Dermis microvascular lymphatic vessel endothelial cell (primary cell): ENCODE measurements around the gene ZCWPW2. TPM values are rescaled to one million over a fixed set of nuclear protein-coding genes. Genes with fewer than 3 reads are reported as not detected.

ENCODE experiments used
- DNase-seq, 2 donors: peaks; one replicate each; pipeline versions ENCODE4 v3.0.0 to v3.0.0-alpha.2; 2010; ENCODE audit warnings: low read depth in 2 of 2
- total RNA-seq: library from RNA; depleted of rRNA; stranded (reverse); fragments of >200 nt; gene quantifications from 2 replicates; pipeline ENCODE4 v1.2.1, GENCODE V29; 2014

The ZCWPW2 gene, protein sequence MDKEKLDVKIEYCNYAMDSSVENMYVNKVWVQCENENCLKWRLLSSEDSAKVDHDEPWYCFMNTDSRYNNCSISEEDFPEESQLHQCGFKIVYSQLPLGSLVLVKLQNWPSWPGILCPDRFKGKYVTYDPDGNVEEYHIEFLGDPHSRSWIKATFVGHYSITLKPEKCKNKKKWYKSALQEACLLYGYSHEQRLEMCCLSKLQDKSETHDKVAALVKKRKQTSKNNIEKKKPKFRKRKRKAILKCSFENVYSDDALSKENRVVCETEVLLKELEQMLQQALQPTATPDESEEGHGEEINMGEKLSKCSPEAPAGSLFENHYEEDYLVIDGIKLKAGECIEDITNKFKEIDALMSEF
- 0.13 TPM in 2 replicates for total RNA-seq

DNA sequence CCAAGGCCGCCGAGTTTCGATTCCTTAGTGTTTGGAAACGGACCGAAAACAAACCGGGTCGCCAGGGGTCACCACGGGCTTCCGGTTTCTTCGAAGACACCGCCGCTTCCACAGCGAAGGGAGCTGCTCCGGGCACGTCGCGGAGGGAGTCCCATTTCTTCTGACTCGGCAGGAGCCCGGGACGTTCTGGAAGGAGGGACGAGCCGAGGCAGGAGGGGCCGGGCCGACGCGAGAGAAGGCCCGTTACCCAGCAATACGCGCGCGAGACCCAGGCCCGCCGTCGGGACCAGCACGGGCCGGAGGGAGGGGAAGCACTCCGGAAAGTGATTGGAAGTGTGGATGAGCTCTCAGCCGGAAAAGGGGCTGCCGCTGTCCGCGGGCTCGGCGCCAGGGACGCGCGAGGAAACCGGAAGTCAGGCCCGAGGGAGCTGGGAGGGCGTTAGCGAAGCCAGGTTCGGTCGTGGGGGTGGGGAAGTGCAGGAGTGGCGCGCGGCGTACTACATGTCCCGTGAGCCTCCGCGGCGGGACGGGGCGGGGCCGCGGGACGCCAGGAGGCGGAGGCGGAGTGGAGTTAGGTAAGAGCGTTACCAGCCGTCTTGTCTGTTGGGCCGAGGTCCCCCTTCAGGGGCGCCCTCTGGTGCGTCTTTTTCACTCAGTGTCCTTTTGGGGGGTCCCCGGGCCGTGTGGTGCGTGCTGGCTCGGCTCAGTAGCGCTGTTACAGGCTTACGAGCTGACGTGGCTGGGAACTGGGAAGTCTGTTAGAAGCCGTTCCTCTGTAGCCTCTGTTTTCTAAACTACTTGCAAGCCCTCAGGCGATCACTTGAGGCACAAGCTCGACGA lies at the start of gene ZCWPW2, which contains the start of gene AZI2:
TSS of gene ZCWPW2 (plus strand) at position 93 of the 840 bp plus-strand sequence. CDS start 64,348 bp downstream, outside the sequence.
TSS of gene AZI2 (minus strand) at position 196 of the 840 bp plus-strand sequence. CDS start 8,207 bp downstream, outside the sequence.
- DNase-seq, result peak; percentile 87 to 96

DNA sequence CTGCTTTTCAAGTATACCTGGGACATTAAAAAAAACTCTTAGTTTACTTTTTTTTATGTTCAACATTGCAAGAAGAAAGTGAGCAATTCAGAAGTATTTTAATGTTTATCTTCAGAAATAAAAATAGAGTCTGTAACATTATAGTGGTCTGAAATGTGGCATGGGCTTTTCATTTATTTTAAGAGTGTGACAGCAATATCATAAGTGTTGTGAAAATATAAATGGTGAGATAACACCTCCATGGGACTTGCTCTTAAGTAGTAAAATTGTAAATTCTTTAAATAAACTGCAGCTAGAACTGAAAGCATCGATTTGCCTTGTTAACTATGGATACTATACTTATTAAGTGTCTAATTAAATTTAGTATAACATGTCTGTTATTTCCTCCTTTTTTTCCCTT lies 48.8 kb upstream of the ZCWPW2 start:
- no peak for DNase-seq

DNA sequence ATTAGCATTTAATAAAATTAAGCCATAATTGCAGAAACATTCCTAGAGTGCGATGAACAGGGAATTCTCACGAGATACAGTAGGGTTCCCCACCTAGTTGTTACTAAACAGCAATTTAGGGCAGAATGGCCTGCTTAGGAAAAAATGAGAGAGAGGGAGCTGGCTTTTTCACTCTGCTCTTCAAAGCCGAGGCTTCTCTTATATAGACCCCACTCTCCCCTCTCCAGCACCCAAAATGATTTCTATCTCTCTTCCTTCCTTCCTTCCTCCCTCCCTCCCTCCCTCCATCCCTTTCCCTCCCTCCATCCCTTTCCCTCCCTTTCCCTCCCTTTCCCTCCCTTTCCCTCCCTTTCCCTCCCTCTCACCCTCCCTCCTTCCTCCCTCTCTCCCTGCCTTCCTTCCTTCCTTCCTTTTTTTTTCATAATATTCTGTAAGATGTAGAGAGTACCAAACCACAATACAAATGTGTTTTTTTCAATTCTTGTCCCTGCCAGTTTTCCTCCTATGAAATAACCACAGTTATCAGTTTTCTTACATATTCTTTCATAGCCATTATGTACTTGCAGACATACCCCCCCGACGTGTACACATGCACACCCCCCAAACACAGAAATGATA lies 48.1 kb upstream of the ZCWPW2 start:
- DNase-seq, result no peak

DNA sequence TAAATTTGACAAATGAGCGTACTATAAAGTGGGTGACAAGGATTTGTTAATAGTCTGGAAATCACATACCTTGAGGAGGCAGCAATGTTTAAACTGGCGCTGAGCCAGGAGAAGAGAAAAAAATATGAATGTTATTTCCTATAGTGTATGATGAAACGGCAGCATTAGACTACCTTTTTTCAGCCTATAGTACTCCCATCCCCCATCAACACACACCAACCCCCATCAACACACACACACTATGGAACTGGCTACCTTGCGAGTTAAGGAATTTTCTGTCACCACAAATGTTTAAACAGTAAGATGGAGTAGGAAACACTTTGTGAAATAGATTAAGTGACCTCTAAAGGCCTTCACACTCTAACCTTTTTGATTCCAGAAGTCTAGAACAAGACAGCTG lies 46.8 kb upstream of the ZCWPW2 start:
- DNase-seq, result peak in 1 of 2 donors; percentile 28

DNA sequence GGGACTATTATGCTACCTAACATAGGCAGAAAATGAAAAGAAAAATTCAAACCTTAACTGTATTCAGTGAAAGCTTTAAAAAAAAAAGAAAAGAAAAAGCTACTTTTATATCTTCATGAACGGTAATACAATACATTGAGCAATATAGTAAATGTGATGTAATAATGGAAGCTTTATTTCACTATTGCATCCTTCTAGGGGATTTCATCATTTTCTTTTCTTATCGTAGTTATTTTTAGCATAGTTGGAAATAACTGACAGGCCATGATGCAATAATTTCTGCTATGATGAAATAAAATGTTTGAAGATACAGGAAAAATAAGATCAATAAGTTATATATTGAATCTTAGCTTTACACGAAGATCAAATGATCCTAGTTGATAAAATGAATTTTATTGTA lies 40.3 kb upstream of the ZCWPW2 start:
- no peak for DNase-seq

DNA sequence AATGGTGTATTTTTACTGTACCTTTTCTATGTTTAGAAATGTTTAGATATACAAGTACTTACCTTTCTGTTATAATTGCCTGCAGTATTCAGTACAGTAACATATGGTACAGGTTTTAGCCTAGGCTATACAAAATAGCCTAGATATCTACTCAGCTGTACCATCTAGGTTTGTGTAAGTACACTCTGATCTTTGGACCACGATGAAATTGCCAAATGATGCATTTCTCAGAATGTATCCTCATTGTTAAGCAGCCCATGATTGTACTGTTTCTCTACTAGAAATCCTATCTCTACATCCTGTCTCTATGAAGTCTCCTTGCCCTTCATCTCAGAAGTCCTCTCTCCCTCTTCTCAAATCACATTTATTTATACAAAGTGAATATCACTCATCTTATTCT lies 32.8 kb upstream of the ZCWPW2 start:
- no peak for DNase-seq

DNA sequence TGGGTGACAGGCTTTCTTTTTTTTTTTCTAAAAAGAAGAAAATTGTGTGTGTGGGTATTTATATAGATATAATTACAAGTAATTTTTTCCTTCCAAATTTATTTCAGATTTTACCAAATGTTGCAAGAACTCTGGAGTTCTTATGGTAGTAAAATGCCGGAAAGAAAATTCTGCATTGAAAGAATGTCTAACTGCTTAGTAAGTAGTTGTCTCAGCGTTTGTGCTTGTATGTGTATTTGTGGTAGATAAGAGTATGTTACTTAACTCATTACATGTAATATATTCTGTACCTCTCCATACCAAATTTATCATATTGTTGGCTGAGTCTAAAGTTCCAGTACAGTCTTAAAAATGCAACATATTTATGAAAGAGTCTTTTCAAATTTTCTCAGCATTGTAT lies 32.3 kb upstream of the ZCWPW2 start:
- no peak for DNase-seq

DNA sequence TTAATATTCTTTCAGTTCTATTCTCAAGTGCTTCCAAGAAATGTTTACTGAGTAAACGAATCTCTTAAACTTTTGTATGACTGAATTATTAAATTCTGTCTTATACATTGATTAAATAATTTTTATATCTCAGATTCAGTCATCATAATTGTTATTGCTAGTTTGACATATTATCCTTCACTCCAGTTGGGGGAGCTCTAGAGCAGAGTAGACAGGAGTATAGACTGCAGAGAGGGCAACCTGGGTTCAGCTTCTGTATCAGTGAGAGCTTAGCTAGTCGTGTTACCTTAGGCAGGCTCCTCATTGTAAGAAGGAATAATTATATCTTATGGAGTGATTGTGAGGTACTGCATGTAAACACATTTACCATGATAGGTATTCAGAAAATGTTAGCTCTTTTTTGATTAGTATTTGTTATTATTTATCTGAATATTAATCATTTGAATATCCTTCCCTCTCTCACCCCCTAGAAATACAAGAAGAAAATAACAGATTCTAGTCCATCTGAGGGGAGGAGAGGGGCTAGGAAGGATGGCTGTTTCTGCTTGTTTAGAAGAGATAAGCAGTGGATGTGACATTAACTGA lies 31.0 kb upstream of the ZCWPW2 start:
- DNase-seq, result peak; percentile 27 to 53

DNA sequence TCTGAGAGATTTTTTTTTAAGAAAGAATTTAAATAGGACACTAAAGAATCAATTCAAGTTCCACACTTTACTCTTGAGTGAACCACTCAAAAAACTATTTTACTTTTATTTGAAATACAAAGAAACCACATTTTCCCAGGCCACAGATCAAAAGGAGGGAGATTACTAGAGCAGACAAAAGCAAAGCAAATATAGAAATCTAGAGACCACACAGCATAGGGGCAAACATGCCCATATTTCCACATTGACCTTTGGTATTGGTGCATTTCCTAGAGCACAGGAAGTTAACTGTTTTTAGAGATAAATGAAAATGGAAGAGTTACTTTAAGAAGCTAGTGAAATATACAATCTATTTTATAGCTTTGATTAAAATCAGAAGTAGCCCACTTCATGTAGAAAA lies 27.5 kb upstream of the ZCWPW2 start:
- no peak for DNase-seq

DNA sequence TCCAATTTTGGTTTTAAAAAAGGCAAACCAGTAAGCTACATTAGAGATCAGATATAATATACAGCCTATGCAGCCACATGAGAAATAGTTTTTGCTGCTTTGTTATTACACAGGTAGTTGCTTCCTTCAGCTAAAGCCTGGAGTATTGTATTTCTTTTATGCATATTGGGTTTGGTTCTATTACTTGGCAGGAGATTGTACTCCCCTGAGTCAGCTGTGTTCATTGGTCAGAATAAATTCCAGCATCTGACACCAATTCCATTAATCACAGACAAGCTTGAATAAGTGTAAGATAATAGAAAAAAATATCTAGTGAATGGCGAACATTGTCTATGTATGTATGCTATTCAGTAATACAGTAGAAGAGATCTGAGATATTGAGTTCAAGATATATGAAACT lies 26.1 kb upstream of the ZCWPW2 start:
- DNase-seq, result no peak

DNA sequence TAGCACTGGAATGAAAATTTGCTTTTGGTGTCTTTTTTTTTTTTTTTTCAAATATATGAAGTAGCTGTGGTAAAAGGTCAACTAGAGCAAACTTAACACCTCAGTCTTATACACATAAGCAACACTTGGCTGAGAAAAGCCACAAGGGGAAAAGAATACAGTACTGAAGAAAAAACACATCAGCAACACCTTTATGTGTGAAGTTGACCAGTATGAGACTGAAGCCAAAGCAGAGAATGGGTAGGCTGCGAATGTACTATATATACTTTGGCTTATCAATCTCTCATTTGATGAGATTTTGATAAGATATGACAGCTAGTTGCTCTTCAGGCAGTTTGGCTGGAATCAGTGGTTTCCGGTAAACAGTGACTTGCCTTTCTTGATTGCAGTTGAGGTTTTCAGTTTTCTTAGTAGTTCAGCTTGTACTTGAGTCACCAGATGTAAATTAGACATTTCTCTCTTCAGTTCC lies 22.0 kb upstream of the ZCWPW2 start:
- DNase-seq, result no peak

DNA sequence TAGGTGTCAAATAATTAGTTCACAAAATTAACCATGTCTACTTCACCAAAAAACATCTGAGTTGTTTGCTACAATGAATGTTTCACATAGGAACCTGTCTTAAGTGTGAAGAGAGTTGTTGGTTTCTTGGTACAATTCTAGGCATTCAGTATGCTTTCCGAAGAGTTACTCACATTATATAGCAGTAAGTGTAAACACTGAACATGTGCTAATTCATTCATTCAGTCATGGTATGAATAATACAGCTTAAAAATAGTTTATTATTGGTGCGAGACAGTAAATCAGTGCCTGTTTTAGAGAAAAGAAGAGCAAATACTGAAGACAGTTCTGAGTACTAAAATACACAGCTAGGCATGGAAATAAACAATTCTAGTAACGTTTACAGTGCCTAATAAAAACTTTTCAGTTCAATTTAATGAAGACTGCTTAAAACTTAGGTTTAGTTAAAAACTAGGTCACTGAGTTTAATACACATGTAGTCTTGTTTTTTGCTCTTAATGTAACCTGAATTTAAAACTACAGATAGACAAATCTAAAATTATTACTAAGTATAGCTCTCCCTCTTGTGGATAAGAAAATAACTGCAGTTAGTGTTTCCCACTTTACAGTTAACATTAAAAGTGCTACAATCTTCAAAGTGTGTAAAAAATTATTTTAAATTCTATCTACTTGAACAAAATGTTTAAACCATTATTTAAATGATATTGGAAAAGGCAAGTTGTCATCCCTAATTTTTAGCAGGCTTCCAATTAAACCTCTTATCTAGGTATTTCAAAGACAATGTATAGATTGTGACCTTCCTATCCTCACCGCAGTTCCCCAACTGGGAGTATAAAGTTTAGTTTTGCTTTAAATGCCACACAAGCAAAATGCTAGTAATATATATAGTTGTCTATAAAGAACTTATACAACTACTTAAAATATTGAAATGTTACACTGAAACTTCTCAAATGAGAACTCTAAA lies 20.1 kb upstream of the ZCWPW2 start:
- DNase-seq, result peak in 1 of 2 donors; percentile 38

DNA sequence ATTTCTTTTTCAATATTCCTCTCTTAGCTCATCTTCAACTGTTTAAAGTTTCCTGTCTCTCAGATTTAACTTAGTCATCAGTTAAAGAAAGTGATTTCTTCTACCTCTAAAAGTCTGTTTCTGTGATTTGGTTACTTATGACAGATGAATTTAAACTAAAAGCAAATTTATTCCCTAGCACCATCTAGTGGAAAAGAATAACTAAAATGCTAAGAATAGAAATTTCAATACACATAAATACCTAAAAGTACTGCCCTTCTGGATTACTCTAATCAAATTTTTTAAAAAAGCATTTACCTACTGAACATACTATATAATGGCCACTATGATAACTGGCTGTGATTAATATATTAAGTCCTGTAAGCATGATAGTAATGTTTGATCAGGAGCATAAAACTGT lies 14.0 kb upstream of the ZCWPW2 start:
- DNase-seq, result no peak

DNA sequence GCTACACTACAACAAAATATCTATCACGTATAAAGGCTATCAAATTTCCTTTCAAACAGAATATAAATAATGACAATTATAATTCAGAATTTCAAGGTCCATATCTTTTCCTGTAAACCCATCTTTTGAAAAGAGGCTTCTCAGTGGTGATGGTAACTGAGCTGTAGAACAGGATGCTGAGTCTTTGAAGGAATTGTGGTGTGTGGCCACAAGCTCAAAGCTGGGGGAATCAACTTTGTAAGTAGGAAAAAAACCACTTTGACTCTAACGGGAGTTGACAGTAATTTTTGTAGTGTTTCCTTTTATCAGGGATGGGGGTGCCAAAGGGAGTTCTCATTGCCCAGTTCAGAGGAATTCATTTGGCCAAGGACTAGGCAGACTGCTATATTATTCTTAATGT lies 13.3 kb upstream of the ZCWPW2 start:
- no peak for DNase-seq

DNA sequence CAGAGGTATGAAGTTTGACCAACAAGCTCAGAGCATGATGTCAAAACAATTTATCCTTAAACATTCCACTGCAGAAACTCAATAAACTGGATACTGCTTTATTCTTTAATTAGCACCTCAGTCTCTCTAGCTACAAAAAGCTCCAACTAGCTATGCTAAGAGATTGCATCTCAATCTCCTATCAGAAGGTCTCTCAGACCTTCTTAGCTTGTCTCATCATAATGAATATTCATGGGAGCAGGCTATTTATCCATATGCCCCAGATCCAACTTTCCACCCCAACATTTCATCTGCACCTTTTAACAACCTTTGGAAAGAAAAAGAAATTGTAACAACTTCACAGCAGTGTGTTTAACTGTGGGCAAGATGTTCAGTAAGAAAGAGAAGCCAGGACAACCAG lies 11.3 kb upstream of the ZCWPW2 start:
- no peak for DNase-seq

DNA sequence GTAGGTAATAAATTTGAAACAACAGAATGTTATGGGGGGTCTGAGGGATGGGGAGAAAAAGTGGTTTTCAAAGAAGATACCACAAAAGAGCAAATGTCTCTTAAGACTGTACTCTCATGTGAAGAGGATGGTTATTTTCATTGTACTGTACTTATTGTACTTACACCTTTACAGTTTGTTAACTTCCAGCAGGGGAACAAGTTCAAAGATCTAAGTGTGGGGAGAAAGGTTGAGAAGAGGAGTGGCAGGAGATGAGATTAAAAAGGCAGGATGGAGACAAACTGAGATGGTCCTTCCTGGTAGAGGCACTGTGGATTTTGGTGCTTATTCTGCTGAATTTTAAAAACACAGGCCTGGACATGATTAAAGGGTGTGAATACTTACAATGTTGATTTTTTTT lies 5.4 kb upstream of the ZCWPW2 start:
- DNase-seq, result no peak

DNA sequence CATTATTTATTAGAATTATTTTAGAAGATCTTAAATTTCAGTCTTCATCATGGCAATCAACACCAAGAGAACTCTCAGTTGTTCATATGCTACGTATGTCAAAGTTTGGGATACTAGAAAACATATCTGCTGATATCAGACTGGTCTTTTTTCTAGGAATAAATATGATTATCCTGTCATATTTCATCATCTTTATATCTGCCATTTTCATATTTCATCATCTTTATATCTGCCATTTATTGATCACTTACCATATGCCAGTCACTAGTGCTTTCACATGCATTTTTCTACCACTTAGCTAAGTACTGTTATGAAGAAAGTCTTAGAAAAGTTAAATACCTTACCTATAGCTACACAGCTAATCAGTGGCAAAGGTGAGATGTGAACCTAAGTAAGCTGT lies 2.8 kb upstream of the ZCWPW2 start:
- no peak for DNase-seq

DNA sequence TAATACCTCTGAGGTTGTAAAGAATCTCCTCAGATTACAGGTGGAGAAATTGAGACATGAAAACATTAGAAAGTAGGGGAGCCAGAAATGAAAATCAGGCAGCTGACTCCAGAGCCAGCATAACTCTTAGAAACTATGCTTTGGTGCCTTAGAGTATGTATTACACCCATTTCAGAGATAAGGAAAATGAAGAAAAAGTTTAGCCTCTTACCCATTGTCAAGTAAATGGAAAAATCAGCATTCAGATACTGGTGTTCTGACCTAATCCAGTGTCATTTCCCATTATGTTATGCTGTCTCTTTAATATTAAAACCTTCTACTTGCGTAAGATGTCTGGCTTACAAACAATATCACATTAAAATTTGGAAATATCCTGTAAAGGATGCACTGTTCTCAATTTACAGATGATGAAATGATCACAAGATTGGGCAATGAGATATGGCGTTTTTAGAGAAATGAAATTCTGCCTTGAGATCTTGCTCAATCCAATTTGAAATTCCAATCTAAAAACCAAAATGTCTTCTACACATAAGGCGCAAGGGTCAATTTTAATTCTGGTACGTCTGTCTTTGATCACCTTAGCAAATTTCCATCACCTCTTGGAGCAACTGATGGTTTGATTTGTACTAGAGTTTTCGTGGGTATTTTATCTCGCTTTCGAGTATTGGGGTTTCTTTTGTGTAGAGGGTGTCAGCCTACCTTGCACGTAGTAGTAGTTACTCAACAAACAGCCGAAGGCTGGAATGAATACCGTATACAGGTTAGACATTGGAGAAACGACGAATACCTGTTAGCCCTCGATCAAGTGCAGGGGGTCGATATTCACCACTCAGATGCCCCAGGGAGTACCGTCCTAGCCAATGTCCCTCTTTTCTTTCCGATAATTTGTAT lies 902 bp upstream of the ZCWPW2 start:
- DNase-seq, result peak in 1 of 2 donors; percentile 1

DNA sequence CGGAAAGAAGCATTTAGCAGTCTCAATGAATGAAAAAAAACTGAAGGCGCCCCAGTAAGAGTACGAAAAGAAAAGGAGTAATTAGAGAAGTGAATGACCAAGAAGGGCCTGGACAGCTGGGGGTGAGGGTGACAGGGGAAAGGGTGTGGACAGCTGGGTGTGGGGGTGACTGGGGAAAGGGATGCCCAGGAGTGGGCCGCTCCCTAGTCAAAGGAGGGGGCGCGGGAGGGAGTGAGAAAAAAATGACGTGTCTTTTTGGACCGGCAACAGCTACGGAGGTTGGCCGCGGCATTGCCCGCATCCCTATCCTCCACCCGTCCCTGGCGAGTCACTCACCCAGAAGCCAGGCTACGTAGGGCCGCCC lies 274 bp upstream of the ZCWPW2 start:
- peak in 1 of 2 donors; percentile 46 for DNase-seq
